Stomach (tissue), 9 donors: ENCODE data around the gene SDR42E2. TPM values are rescaled to one million over a fixed set of nuclear protein-coding genes. Genes with fewer than 3 reads are reported as not detected.

ENCODE experiments used
- DNase-seq, 2 donors: peaks; one replicate each; pipeline versions ENCODE4 v3.0.0 to v3.0.0-alpha.2; 2013 to 2019
- H3K27ac ChIP-seq, 5 donors: fragments of 200-600 bp in 4 of 5; sonication (generic) in 4 of 5; one replicate each; pipeline ENCODE4 v1.5.1; 2013 to 2019; ENCODE audit warnings: mild to moderate bottlenecking in 1 of 5, moderate library complexity in 1 of 5
- H3K27me3 ChIP-seq, 3 donors: fragments of 200-600 bp; sonication (generic); one replicate each; pipeline ENCODE4 v1.5.1; 2017 to 2019; ENCODE audit warnings: mixed run types in 1 of 3
- H3K36me3 ChIP-seq, 4 donors: fragments of 200-600 bp; sonication (generic); 1 replicate in 3 of 4; 2 replicates in 1 of 4; pipeline ENCODE4 v1.5.1; 2016 to 2019
- H3K4me1 ChIP-seq, 4 donors: fragments of 200-600 bp; sonication (generic); one replicate each; pipeline ENCODE4 v1.5.1; 2016 to 2019
- H3K4me3 ChIP-seq, 4 donors: fragments of 200-600 bp; sonication (generic) in 3 of 4; one replicate each; pipeline ENCODE4 v1.5.1; 2016 to 2019; ENCODE audit warnings: mild to moderate bottlenecking in 1 of 4
- H3K9me3 ChIP-seq, 4 donors: fragments of 200-600 bp; sonication (generic); one replicate each; pipeline ENCODE4 v1.5.1; 2016 to 2019
- EP300 ChIP-seq: sonication (generic); formaldehyde crosslinking; IDR thresholded peaks from one replicate; pipeline ENCODE4 v1.6.1; 2017; ENCODE audit warnings: antibody characterized with exemption
- POLR2A ChIP-seq, 4 donors: fragments of 450-650 bp; IDR thresholded peaks; one replicate each; pipeline ENCODE4 v1.6.1; 2016; ENCODE audit warnings: antibody characterized with exemption in 4 of 4, control low read depth in 2 of 4, mild to moderate bottlenecking in 1 of 4, moderate library complexity in 1 of 4
- POLR2AphosphoS5 ChIP-seq, 3 donors: sonication (generic); formaldehyde crosslinking; IDR thresholded peaks; one replicate each; pipeline ENCODE4 v1.6.1; 2016; ENCODE audit warnings: antibody characterized with exemption in 3 of 3
- WGBS, 5 donors: extraction: QIAGEN DNeasy Blood & Tissue Kit in 3 of 5; methylation state at CpG; one replicate each; pipeline versions ENCODE4 v1.1.5 to v1.1.7; 2013 to 2018; 5-methylcytosine and 5-hydroxymethylcytosine counted together
- intact Hi-C: fragments of 100-400 bp; cut with DNase I; formaldehyde crosslinking; loops from one replicate; pipeline ENCODE4 v1.15.1; 2023; ENCODE audit warnings: low total_unique reads
- polyA plus RNA-seq, 3 donors: library from polyadenylated mRNA; stranded (reverse); fragments of 200-250 nt; gene quantifications; one replicate each; pipeline ENCODE4 v1.2.3, GENCODE V29; 2013
- total RNA-seq, 5 donors: library from RNA; depleted of rRNA; stranded (reverse); fragments of >200 nt; gene quantifications; one replicate each; pipeline versions ENCODE4 v1.1.0 to v1.2.3, GENCODE V29; 2014 to 2016
- TF ChIP-seq, protein P1 (sequence below), 7 experiments: fragments of 450-650 bp in 4 of 7; fragments of 200-600 bp in 3 of 7; sonication (generic) in 3 of 7; IDR thresholded peaks; one replicate each; pipeline ENCODE4 v1.5.1; 2016 to 2019; ENCODE audit warnings: antibody characterized with exemption in 7 of 7, control low read depth in 2 of 7, mild to moderate bottlenecking in 1 of 7
- donor health status: healthy with polysubstance abuse.
- donor health status: Bipolar disorder and iron deficiency.
- donor health status: healthy.

The SDR42E2 gene
- total and polyA plus RNA-seq, 8 donors: not detected

GRCh38 chr16:22122239-22122638, 40.1 kb upstream of the SDR42E2 start:
- Histone ChIP-seq H3K27me3 (no peaks in the 10 kb centered on the region), H3K27ac (no peak overlapping the region), H3K9me3 (no peaks in the 10 kb centered on the region), H3K4me1 (no peaks in the 10 kb centered on the region), H3K4me3 (no peak overlapping the region), H3K36me3 (no peaks in the 10 kb centered on the region)
- intact Hi-C loops: no loop called here
- TF ChIP-seq, protein P1, sequence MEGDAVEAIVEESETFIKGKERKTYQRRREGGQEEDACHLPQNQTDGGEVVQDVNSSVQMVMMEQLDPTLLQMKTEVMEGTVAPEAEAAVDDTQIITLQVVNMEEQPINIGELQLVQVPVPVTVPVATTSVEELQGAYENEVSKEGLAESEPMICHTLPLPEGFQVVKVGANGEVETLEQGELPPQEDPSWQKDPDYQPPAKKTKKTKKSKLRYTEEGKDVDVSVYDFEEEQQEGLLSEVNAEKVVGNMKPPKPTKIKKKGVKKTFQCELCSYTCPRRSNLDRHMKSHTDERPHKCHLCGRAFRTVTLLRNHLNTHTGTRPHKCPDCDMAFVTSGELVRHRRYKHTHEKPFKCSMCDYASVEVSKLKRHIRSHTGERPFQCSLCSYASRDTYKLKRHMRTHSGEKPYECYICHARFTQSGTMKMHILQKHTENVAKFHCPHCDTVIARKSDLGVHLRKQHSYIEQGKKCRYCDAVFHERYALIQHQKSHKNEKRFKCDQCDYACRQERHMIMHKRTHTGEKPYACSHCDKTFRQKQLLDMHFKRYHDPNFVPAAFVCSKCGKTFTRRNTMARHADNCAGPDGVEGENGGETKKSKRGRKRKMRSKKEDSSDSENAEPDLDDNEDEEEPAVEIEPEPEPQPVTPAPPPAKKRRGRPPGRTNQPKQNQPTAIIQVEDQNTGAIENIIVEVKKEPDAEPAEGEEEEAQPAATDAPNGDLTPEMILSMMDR (IDR thresholded peaks at IDR 0.05): no peak
- no peak for DNase-seq

DNA sequence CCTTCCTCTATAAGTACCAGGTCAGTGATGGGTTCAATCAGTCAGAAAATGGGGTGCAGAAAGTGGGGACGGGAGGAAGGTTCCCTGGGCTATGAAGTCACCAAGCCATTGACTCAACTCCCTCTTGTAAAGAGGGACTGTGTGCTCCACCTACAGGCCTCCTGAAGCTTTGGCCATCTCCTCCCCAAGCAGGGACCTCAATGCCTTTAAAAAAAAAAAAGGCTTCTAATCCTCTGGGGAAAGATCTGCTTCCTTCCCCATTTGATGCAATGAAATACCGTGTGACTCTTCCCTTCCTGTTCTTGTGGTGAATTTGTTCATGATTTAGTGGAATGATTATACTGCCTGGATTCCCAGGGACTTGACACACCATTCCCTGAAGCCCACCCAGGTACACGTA, 39.2 kb upstream of the SDR42E2 start:
- no peak overlapping the region for H3K4me3 ChIP-seq
- H3K4me1 ChIP-seq: no peaks in the 10 kb centered on the region
- TF ChIP-seq EP300 (no peak), POLR2A (IDR thresholded peaks at IDR 0.05) (no peak), POLR2AphosphoS5 (IDR thresholded peaks at IDR 0.05) (no peak)
- TF ChIP-seq, protein P1 (IDR thresholded peaks at IDR 0.05): no peak
- H3K9me3 ChIP-seq: no peaks in the 10 kb centered on the region
- no peaks in the 10 kb centered on the region for H3K27me3 ChIP-seq
- intact Hi-C loops: no loop called here
- no peak overlapping the region for H3K27ac ChIP-seq
- WGBS, 5 donors: 34 to 56% (median 39%) methylated on average over 3 of the region's 3 CpGs
- DNase-seq: no peak
- no peaks in the 10 kb centered on the region for H3K36me3 ChIP-seq

GRCh38 chr16:22123759-22124490, 38.4 kb upstream of the SDR42E2 start:
- intact Hi-C loops: no loop called here
- Histone ChIP-seq H3K27ac (no peak overlapping the region), H3K4me3 (no peak overlapping the region), H3K4me1 (no peaks in the 10 kb centered on the region), H3K27me3 (no peaks in the 10 kb centered on the region), H3K9me3 (peaks cover 0 to 6% (median 0%) of the 10 kb centered on the region in 4 donors), H3K36me3 (no peaks in the 10 kb centered on the region)
- TF ChIP-seq, protein P1 (IDR thresholded peaks at IDR 0.05): no peak
- TF ChIP-seq EP300 (no peak), POLR2A (IDR thresholded peaks at IDR 0.05) (no peak), POLR2AphosphoS5 (IDR thresholded peaks at IDR 0.05) (no peak)
- no peak for DNase-seq
- WGBS, 5 donors: 90 to 98% (median 96%) methylated on average over 7 of the region's 7 CpGs

DNA sequence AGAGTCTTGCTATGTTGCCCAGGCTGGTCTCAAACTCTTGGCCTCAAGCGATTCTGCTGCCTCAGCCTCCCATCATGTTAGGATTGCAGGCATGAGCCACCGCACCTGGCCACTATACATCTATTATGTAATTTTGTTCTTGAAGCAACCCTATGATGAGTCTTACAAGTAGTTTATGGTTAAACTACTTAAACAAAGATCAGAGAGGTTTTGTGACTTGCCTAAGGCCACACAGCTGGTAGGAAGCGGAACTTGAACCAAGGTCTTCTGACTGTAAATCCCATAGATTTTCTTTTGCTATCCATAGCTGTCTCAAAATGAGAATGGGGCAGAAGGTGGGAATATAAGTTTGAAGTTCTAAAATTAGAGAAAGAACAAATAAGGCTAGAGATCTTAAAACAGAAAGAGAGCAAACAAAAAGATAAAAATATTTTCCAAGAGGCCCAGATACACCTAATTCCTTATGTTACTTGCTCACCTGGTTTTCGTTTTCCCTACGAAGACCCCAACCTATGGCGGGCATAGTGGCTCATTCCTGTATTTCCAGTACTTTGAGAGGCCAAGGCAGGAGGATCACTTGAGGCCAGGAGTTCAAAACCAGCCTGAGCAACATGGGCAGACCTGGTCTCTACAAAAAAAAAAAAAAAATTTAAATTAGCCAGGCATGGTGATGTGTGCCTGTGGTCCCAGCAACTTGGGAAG, 37.6 kb upstream of the SDR42E2 start:
- intact Hi-C loops: no loop called here
- no peak for TF ChIP-seq EP300
- TF ChIP-seq, protein P1 (IDR thresholded peaks at IDR 0.05): no peak
- TF ChIP-seq POLR2AphosphoS5 (IDR thresholded peaks at IDR 0.05): no peak
- TF ChIP-seq POLR2A (IDR thresholded peaks at IDR 0.05): no peak
- Histone ChIP-seq H3K4me1 (no peaks in the 10 kb centered on the region), H3K27me3 (no peaks in the 10 kb centered on the region), H3K9me3 (peaks cover 0 to 6% (median 0%) of the 10 kb centered on the region in 4 donors), H3K27ac (no peak overlapping the region), H3K4me3 (no peak overlapping the region), H3K36me3 (no peaks in the 10 kb centered on the region)
- DNase-seq: no peak
- WGBS, 5 donors: 85 to 92% (median 88%) methylated on average over 6 of the region's 6 CpGs
